BE2C (cell line): Measurements from ENCODE around the gene SH3PXD2B.

Source experiments
- DNase-seq: peaks from one replicate; pipeline ENCODE4 v3.0.0-alpha.2; 2020
- H3K27me3 ChIP-seq: fragments of 250-450 bp; sonication (Bioruptor Pico); 2 replicates; pipeline ENCODE4 v1.5.1; 2020; ENCODE audit warnings: mild to moderate bottlenecking
- H3K36me3 ChIP-seq: fragments of 250-450 bp; sonication (Bioruptor Pico); 2 replicates; pipeline ENCODE4 v1.5.1; 2020; ENCODE audit warnings: mild to moderate bottlenecking
- H3K4me1 ChIP-seq: fragments of 250-450 bp; sonication (Bioruptor Pico); 2 replicates; pipeline ENCODE4 v1.5.1; 2020
- H3K4me3 ChIP-seq: 2 replicates; pipeline ENCODE4 v1.5.1; 2011; ENCODE audit warnings: low read depth, low read length
- H3K9me3 ChIP-seq: fragments of 250-450 bp; sonication (Bioruptor Pico); 2 replicates; pipeline ENCODE4 v1.5.1; 2020
- CTCF ChIP-seq: IDR thresholded peaks from 2 replicates; pipeline ENCODE4 v1.5.1; 2012; ENCODE audit warnings: mild to moderate bottlenecking, low read depth, low read length

SH3PXD2B gene

GRCh38 chr5:172448999-172449398 lies 5.3 kb downstream of the SH3PXD2B start:
- DNase-seq = no peak
- H3K9me3 ChIP-seq = no peaks in the 10 kb centered on the region
- H3K4me3 ChIP-seq = no peak overlapping the region
- no peaks in the 10 kb centered on the region for H3K4me1 ChIP-seq
- no peak for TF ChIP-seq CTCF
- no peaks in the 10 kb centered on the region for H3K27me3 ChIP-seq
- H3K36me3 ChIP-seq = no peaks in the 10 kb centered on the region

- TF ChIP-seq CTCF = no peak
- Histone ChIP-seq H3K27me3 (no peaks in the 10 kb centered on the region), H3K4me1 (peaks cover 3% of the 10 kb centered on the region; the same call in 1 of the 2 replicates), H3K9me3 (no peaks in the 10 kb centered on the region), H3K4me3 (no peak overlapping the region), H3K36me3 (no peaks in the 10 kb centered on the region)
- no peak for DNase-seq
These were observed 6.5 kb downstream of the SH3PXD2B start for GRCh38 chr5:172447646-172448365.

- Histone ChIP-seq H3K4me1 (peaks cover 3% of the 10 kb centered on the region; the same call in 1 of the 2 replicates), H3K27me3 (no peaks in the 10 kb centered on the region), H3K4me3 (no peak overlapping the region), H3K9me3 (no peaks in the 10 kb centered on the region), H3K36me3 (no peaks in the 10 kb centered on the region)
- no peak for TF ChIP-seq CTCF
- DNase-seq = no peak
These were observed 7.8 kb downstream of the SH3PXD2B start for GRCh38 chr5:172446336-172447051.

GRCh38 chr5:172445866-172446265 lies 8.5 kb downstream of the SH3PXD2B start:
- peaks cover 3% of the 10 kb centered on the region; the same call in 1 of the 2 replicates for H3K4me1 ChIP-seq
- H3K9me3 ChIP-seq = no peaks in the 10 kb centered on the region
- no peaks in the 10 kb centered on the region for H3K36me3 ChIP-seq
- H3K4me3 ChIP-seq = no peak overlapping the region
- no peak for TF ChIP-seq CTCF
- DNase-seq = no peak
- no peaks in the 10 kb centered on the region for H3K27me3 ChIP-seq

GRCh38 chr5:172444626-172445365 lies 9.5 kb downstream of the SH3PXD2B start:
- Histone ChIP-seq H3K4me3 (no peak overlapping the region), H3K27me3 (no peaks in the 10 kb centered on the region), H3K4me1 (peaks cover 3% of the 10 kb centered on the region; the same call in 1 of the 2 replicates), H3K9me3 (no peaks in the 10 kb centered on the region), H3K36me3 (no peaks in the 10 kb centered on the region)
- TF ChIP-seq CTCF = no peak
- no peak for DNase-seq
